ENCODE data around the gene TRIM14.

Gene TRIM14

GRCh38 chr9:98064623-98065392, 54.2 kb downstream of the TRIM14 start:
- TF ChIP-seq REST (IDR thresholded peaks at IDR 0.05; ENCODE audit: insufficient read depth in 1 of 2, low read depth in 2 of 2, low read length in 2 of 2) (no peak), TAF1 (IDR thresholded peaks at IDR 0.05; ENCODE audit: borderline replicate concordance, insufficient read depth, low read length) (no peak), SIN3A (IDR thresholded peaks at IDR 0.05; ENCODE audit: borderline replicate concordance, insufficient read depth, low read length) (no peak), POLR2AphosphoS5 (IDR thresholded peaks at IDR 0.05; ENCODE audit: low read depth, low read length) (no peak), FOXP2 (optimal IDR thresholded peaks at IDR 0.05; ENCODE audit: borderline replicate concordance, extremely low read depth, extremely low read length, insufficient read depth) (no peak)

- no peak for TF ChIP-seq SIN3A (IDR thresholded peaks at IDR 0.05; ENCODE audit: borderline replicate concordance, insufficient read depth, low read length)
- TF ChIP-seq TAF1 (IDR thresholded peaks at IDR 0.05; ENCODE audit: borderline replicate concordance, insufficient read depth, low read length): no peak
Measured at GRCh38 chr9:98062161-98062560, 56.9 kb downstream of the TRIM14 start.

GRCh38 chr9:98057138-98057799, 61.8 kb downstream of the TRIM14 start:
- TF ChIP-seq REST (IDR thresholded peaks at IDR 0.05; ENCODE audit: insufficient read depth in 1 of 2, low read depth in 2 of 2, low read length in 2 of 2): no peak
- no peak; the same call in 1 of the 2 replicates for TF ChIP-seq SIN3A (IDR thresholded peaks at IDR 0.05; ENCODE audit: borderline replicate concordance, insufficient read depth, low read length)
- TF ChIP-seq TAF1 (IDR thresholded peaks at IDR 0.05; ENCODE audit: borderline replicate concordance, insufficient read depth, low read length): no peak
- TF ChIP-seq FOXP2 (optimal IDR thresholded peaks at IDR 0.05; ENCODE audit: borderline replicate concordance, extremely low read depth, extremely low read length, insufficient read depth): no peak
- no peak for TF ChIP-seq POLR2AphosphoS5 (IDR thresholded peaks at IDR 0.05; ENCODE audit: low read depth, low read length)

GRCh38 chr9:98056269-98057137, 62.5 kb downstream of the TRIM14 start, which contains the start of gene NANS:
NANS (plus strand) TSS chr9:98056732; CDS start chr9:98056809, 77 bp downstream.
- TF ChIP-seq SIN3A (IDR thresholded peaks at IDR 0.05; ENCODE audit: borderline replicate concordance, insufficient read depth, low read length): peak; percentile 25; the same call in 1 of the 2 replicates
- peak; percentile 59; the same call in 1 of the 2 replicates for TF ChIP-seq TAF1 (IDR thresholded peaks at IDR 0.05; ENCODE audit: borderline replicate concordance, insufficient read depth, low read length)
- peak; percentile 87 for TF ChIP-seq POLR2AphosphoS5 (IDR thresholded peaks at IDR 0.05; ENCODE audit: low read depth, low read length)
- TF ChIP-seq REST (IDR thresholded peaks at IDR 0.05; ENCODE audit: insufficient read depth in 1 of 2, low read depth in 2 of 2, low read length in 2 of 2): no peak
- no peak for TF ChIP-seq FOXP2 (optimal IDR thresholded peaks at IDR 0.05; ENCODE audit: borderline replicate concordance, extremely low read depth, extremely low read length, insufficient read depth)

GRCh38 chr9:98054376-98054951, 64.6 kb downstream of the TRIM14 start:
- TF ChIP-seq SIN3A (IDR thresholded peaks at IDR 0.05; ENCODE audit: borderline replicate concordance, insufficient read depth, low read length) (no peak), REST (IDR thresholded peaks at IDR 0.05; ENCODE audit: insufficient read depth in 1 of 2, low read depth in 2 of 2, low read length in 2 of 2) (no peak)
